GM13976 (cell line): ENCODE results near the gene CHN1.

Experiments
- DNase-seq: peaks from one replicate; pipeline ENCODE4 v3.0.0; 2012; ENCODE audit warnings: low spot score
- CTCF ChIP-seq: IDR thresholded peaks from 2 replicates; pipeline ENCODE4 v1.5.1; 2012; ENCODE audit warnings: borderline replicate concordance, mild to moderate bottlenecking; ENCODE audit not compliant: insufficient read depth; ENCODE audit errors: extremely low read depth, missing control alignments, control extremely low read depth
- in situ Hi-C: fragments of 300-500 bp; cut with MboI; formaldehyde crosslinking; loops from one replicate; pipeline ENCODE4 v1.12.0; 2022; ENCODE audit warnings: low sequenced_read_pairs, mixed read lengths, inconsistent platforms; ENCODE audit not compliant: unreplicated experiment

The CHN1 gene

DNA sequence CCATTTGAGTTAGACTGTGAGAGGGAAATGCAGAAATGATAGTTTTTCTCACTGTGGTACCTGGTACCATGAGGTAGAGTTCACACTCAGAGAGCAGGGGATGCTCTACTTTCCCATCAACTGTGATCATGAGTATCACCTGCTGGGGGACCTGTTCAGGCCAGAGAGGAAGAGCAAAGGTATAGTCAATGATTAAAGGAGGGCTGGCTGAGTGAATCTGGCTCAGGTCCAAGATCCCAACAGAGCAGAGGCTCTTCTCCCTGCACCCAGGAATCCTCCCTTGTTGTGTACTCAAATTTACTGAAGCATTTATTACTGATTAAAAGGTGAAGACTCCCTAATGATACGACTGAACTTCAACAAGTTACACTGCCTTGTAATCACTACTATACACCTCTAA is 136.3 kb downstream of the CHN1 start:
- DNase-seq: no peak
- in situ Hi-C loops: no loop called here
- no peak for TF ChIP-seq CTCF

GRCh38 chr2:174866421-174866820 is 138.8 kb downstream of the CHN1 start:
- no peak for DNase-seq
- in situ Hi-C loops: no loop called here
- TF ChIP-seq CTCF: no peak

GRCh38 chr2:174863183-174863582 is 142.0 kb downstream of the CHN1 start:
- no peak for TF ChIP-seq CTCF
- in situ Hi-C loops: no loop called here
- DNase-seq: no peak

DNA sequence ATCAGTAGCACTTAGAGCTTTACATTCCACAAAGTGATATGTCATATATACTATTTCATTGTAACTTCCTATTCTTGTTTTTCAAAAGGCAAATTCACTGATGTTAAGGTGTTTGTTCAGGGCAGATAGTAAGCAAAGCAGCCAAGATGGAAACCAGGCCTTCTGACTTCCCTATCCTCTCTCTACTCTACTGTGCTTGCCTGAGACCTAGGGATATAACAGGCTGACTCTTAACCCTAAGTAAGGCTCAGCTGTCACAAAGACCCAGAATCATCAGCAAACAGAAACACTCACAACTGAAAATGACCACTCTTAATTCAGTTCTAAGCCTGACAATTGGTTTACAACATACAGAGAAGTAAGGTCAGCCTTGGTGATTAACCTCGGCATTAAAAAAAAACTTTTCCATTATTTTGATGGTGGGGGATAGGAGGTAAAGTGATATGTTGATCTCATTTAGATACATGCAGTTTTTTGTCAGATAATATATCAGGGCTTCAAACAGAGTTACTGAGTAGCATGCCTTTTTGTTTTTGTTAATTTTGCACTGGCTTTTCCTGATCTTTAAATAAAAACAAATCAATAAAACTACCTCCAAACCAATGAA is 145.5 kb downstream of the CHN1 start:
- no peak for TF ChIP-seq CTCF
- DNase-seq: no peak
- in situ Hi-C loops: no loop called here

- TF ChIP-seq CTCF: no peak
- in situ Hi-C loops: no loop called here
- no peak for DNase-seq
Observed at GRCh38 chr2:174858745-174859144, 146.4 kb downstream of the CHN1 start.

DNA sequence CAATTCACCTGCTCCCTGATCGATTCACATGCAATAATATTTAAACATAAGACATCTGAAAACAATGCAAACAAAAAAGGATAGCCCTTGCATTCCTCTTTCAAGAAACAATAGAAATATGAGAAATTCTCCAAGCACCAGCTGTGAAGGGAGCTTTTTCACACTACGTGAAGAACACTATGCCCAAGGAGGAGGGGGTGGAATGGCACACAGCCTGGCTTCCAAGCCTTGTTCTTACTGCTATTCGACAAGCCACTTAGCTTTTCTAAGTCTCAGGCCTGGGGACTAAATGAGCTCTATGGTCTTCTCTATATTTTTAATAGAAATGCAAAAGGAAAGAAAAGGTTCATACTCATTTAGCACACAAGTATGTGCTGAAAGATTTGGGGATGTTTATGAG is 148.7 kb downstream of the CHN1 start:
- TF ChIP-seq CTCF: no peak
- DNase-seq: no peak
- in situ Hi-C loops: no loop called here
